NT2/D1 (cell line): Measurements from ENCODE around the gene EML6.
"Not testable (repeated sequence)": the region's sequence is repeated elsewhere in the genome, so short reads cannot be mapped to it uniquely, and the experiment has no call there.

ENCODE experiments used
- DNase-seq: peaks from one replicate; pipeline ENCODE4 v3.0.0-alpha.2; 2011; ENCODE audit warnings: low read depth, low spot score
- H3K27me3 ChIP-seq: 2 replicates; pipeline ENCODE4 v1.6.0; 2011; ENCODE audit warnings: mild to moderate bottlenecking; ENCODE audit not compliant: insufficient read length, insufficient read depth
- H3K36me3 ChIP-seq: 2 replicates; pipeline ENCODE4 v1.6.1; 2011; ENCODE audit warnings: mild to moderate bottlenecking, low read length, mixed read lengths; ENCODE audit not compliant: insufficient read depth, insufficient read length
- H3K4me1 ChIP-seq: 2 replicates; pipeline ENCODE4 v1.5.1; 2011; ENCODE audit not compliant: insufficient read depth, insufficient read length
- H3K4me3 ChIP-seq: 2 replicates; pipeline ENCODE4 v1.5.1; 2011; ENCODE audit warnings: low read depth; ENCODE audit not compliant: insufficient read length
- H3K9ac ChIP-seq: 2 replicates; pipeline ENCODE4 v1.6.0; 2011; ENCODE audit warnings: low read depth; ENCODE audit not compliant: insufficient read length
- H3K9me3 ChIP-seq: 2 replicates; pipeline ENCODE4 v1.5.1; 2011; ENCODE audit warnings: mild to moderate bottlenecking, low read length; ENCODE audit not compliant: insufficient read depth
- SUZ12 ChIP-seq: IDR thresholded peaks from 2 replicates; pipeline ENCODE4 v1.6.1; 2011; ENCODE audit not compliant: insufficient read length, insufficient read depth; ENCODE audit errors: extremely low read depth
- YY1 ChIP-seq: IDR thresholded peaks from 2 replicates; pipeline ENCODE4 v1.6.1; 2011; ENCODE audit not compliant: insufficient read length, insufficient read depth
- ZNF274 ChIP-seq: IDR thresholded peaks from 2 replicates; pipeline ENCODE4 v1.6.1; 2011; ENCODE audit warnings: mild to moderate bottlenecking, low read depth, low read length

The EML6 gene

GRCh38 chr2:54834721-54835120, 111.3 kb downstream of the EML6 start:
- no peaks in the 10 kb centered on the region for H3K4me1 ChIP-seq
- no peak for TF ChIP-seq YY1
- TF ChIP-seq SUZ12 = no peak
- TF ChIP-seq ZNF274 = no peak
- H3K4me3 ChIP-seq = no peak overlapping the region
- H3K9me3 ChIP-seq = no peaks in the 10 kb centered on the region
- DNase-seq = no peak
- no peaks in the 10 kb centered on the region for H3K36me3 ChIP-seq
- H3K27me3 ChIP-seq = no peaks in the 10 kb centered on the region
- no peak overlapping the region for H3K9ac ChIP-seq

- H3K9ac ChIP-seq = no peak overlapping the region
- no peaks in the 10 kb centered on the region for H3K4me1 ChIP-seq
- TF ChIP-seq YY1 = no peak
- TF ChIP-seq ZNF274 = no peak
- TF ChIP-seq SUZ12 = no peak
- H3K9me3 ChIP-seq = no peaks in the 10 kb centered on the region
- H3K36me3 ChIP-seq = no peaks in the 10 kb centered on the region
- no peak overlapping the region for H3K4me3 ChIP-seq
- no peak for DNase-seq
- no peaks in the 10 kb centered on the region for H3K27me3 ChIP-seq
Observed at GRCh38 chr2:54836477-54836876, 113.0 kb downstream of the EML6 start.

- Histone ChIP-seq H3K27me3 (no peaks in the 10 kb centered on the region), H3K4me1 (no peaks in the 10 kb centered on the region), H3K4me3 (no peak overlapping the region), H3K9me3 (no peaks in the 10 kb centered on the region), H3K36me3 (no peaks in the 10 kb centered on the region), H3K9ac (no peak overlapping the region)
- peak; percentile 67 for DNase-seq
- TF ChIP-seq ZNF274 = no peak
- no peak for TF ChIP-seq YY1
- TF ChIP-seq SUZ12 = no peak
Observed at GRCh38 chr2:54838585-54839035, 115.1 kb downstream of the EML6 start.

GRCh38 chr2:54839461-54840255, 116.2 kb downstream of the EML6 start:
- DNase-seq = no peak
- Histone ChIP-seq H3K9me3 (no peaks in the 10 kb centered on the region), H3K9ac (no peak overlapping the region), H3K27me3 (no peaks in the 10 kb centered on the region), H3K36me3 (no peaks in the 10 kb centered on the region), H3K4me1 (no peaks in the 10 kb centered on the region), H3K4me3 (no peak overlapping the region)
- TF ChIP-seq SUZ12 (no peak), YY1 (no peak), ZNF274 (no peak)

- no peaks in the 10 kb centered on the region for H3K9me3 ChIP-seq
- H3K4me1 ChIP-seq = no peaks in the 10 kb centered on the region
- H3K9ac ChIP-seq = no peak overlapping the region
- H3K4me3 ChIP-seq = no peak overlapping the region
- no peak for DNase-seq
- no peaks in the 10 kb centered on the region for H3K27me3 ChIP-seq
- TF ChIP-seq SUZ12 (no peak), ZNF274 (no peak), YY1 (no peak)
- no peaks in the 10 kb centered on the region for H3K36me3 ChIP-seq
Observed at GRCh38 chr2:54840559-54841468, 117.4 kb downstream of the EML6 start.

- not testable (repeated sequence) for H3K27me3 ChIP-seq, H3K36me3 ChIP-seq, H3K4me1 ChIP-seq, H3K9me3 ChIP-seq, H3K4me3 ChIP-seq, DNase-seq, H3K9ac ChIP-seq
Observed at GRCh38 chr2:54841500-54841899, 118.0 kb downstream of the EML6 start.

GRCh38 chr2:54845094-54845493, 121.6 kb downstream of the EML6 start:
- H3K27me3 ChIP-seq = no peaks in the 10 kb centered on the region
- no peak for DNase-seq
- TF ChIP-seq YY1 = no peak
- TF ChIP-seq SUZ12 = no peak
- no peak for TF ChIP-seq ZNF274
- H3K4me3 ChIP-seq = no peak overlapping the region
- H3K9me3 ChIP-seq = no peaks in the 10 kb centered on the region
- H3K36me3 ChIP-seq = no peaks in the 10 kb centered on the region
- H3K9ac ChIP-seq = no peak overlapping the region
- H3K4me1 ChIP-seq = no peaks in the 10 kb centered on the region
